Left hindlimb (tissue), 1 donor: ENCODE measurements around the gene MYRF.

Source experiments
- DNase-seq: peaks from one replicate; pipeline ENCODE4 v3.0.0-alpha.2; 2018

MYRF gene

GRCh38 chr11:61752117-61752924 is at the start of gene MYRF:
Gene MYRF (plus strand): TSS chr11:61752636. CDS start chr11:61752745, 109 bp downstream.
- peak; percentile 59 for DNase-seq

- no peak for DNase-seq
Measured at GRCh38 chr11:61702701-61703312, 49.6 kb upstream of the MYRF start.

- no peak for DNase-seq
Measured at GRCh38 chr11:61704838-61705237, 47.6 kb upstream of the MYRF start.

GRCh38 chr11:61706452-61707400 is 45.7 kb upstream of the MYRF start:
- no peak for DNase-seq

- no peak for DNase-seq
Measured at GRCh38 chr11:61707574-61707973, 44.9 kb upstream of the MYRF start.

GRCh38 chr11:61709110-61709509 is 43.3 kb upstream of the MYRF start:
- no peak for DNase-seq

GRCh38 chr11:61709572-61709971 is 42.9 kb upstream of the MYRF start:
- no peak for DNase-seq

GRCh38 chr11:61710019-61710418 is 42.4 kb upstream of the MYRF start:
- no peak for DNase-seq

- DNase-seq: no peak
Measured at GRCh38 chr11:61711037-61711436, 41.4 kb upstream of the MYRF start.

GRCh38 chr11:61711498-61711897 is 40.9 kb upstream of the MYRF start:
- no peak for DNase-seq

GRCh38 chr11:61712314-61712713 is 40.1 kb upstream of the MYRF start:
- DNase-seq: no peak

- DNase-seq: no peak
Measured at GRCh38 chr11:61712846-61713245, 39.6 kb upstream of the MYRF start.

- DNase-seq: no peak
Measured at GRCh38 chr11:61713464-61713863, 39.0 kb upstream of the MYRF start.

- DNase-seq: no peak
Measured at GRCh38 chr11:61713906-61714305, 38.5 kb upstream of the MYRF start.

- no peak for DNase-seq
Measured at GRCh38 chr11:61714316-61714715, 38.1 kb upstream of the MYRF start.

- no peak for DNase-seq
Measured at GRCh38 chr11:61714916-61715315, 37.5 kb upstream of the MYRF start.

GRCh38 chr11:61715867-61716266 is 36.6 kb upstream of the MYRF start:
- DNase-seq: no peak

- no peak for DNase-seq
Measured at GRCh38 chr11:61716478-61717285, 35.8 kb upstream of the MYRF start.

- DNase-seq: no peak
Measured at GRCh38 chr11:61717286-61718033, 35.0 kb upstream of the MYRF start.

- DNase-seq: no peak
Measured at GRCh38 chr11:61718046-61718531, 34.3 kb upstream of the MYRF start.

- peak; percentile 82 for DNase-seq
Measured at GRCh38 chr11:61718621-61719302, 33.7 kb upstream of the MYRF start.
